Fibroblast of lung (primary cell): ENCODE results near the gene TRIM49D2.
"Not testable (repeated sequence)": the region's sequence is repeated elsewhere in the genome, so short reads cannot be mapped to it uniquely, and the experiment has no call there.

ENCODE experiments used
- EZH2 ChIP-seq: IDR thresholded peaks from 2 replicates; pipeline ENCODE4 v1.5.1; 2012; ENCODE audit warnings: low read length, control low read depth, mild to moderate bottlenecking; ENCODE audit errors: missing control alignments
- TF ChIP-seq, protein P1 (sequence below), 2 donors: IDR thresholded peaks in 1 of 2; conservative IDR thresholded peaks in 1 of 2; 1 replicate in 1 of 2; 2 replicates in 1 of 2; pipeline ENCODE4 v1.5.1; 2011 to 2012; ENCODE audit warnings: low read length in 2 of 2, control low read depth in 1 of 2, inconsistent platforms in 1 of 2, low read depth in 1 of 2, mild to moderate bottlenecking in 1 of 2

DNA sequence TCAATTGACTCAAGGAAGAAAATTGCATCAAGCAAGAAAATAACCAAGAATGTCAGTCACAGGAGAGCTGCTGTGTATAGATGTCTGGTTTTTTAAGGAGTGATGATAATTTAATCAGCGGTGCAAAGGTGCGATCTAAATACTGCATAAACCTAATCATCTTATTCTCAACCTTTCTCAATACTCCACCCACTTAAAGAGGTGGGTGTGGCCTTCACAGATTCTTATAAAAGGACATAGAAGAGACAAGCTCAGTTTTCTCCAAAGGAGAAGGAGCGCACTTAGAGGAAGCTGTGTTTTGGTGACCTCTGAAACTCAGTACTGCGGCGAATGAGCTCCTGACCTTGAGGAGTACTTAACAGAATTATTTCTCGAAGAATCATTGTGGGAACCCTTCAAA, at the start of gene TRIM49D2:
- TF ChIP-seq, protein P1, sequence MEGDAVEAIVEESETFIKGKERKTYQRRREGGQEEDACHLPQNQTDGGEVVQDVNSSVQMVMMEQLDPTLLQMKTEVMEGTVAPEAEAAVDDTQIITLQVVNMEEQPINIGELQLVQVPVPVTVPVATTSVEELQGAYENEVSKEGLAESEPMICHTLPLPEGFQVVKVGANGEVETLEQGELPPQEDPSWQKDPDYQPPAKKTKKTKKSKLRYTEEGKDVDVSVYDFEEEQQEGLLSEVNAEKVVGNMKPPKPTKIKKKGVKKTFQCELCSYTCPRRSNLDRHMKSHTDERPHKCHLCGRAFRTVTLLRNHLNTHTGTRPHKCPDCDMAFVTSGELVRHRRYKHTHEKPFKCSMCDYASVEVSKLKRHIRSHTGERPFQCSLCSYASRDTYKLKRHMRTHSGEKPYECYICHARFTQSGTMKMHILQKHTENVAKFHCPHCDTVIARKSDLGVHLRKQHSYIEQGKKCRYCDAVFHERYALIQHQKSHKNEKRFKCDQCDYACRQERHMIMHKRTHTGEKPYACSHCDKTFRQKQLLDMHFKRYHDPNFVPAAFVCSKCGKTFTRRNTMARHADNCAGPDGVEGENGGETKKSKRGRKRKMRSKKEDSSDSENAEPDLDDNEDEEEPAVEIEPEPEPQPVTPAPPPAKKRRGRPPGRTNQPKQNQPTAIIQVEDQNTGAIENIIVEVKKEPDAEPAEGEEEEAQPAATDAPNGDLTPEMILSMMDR (conservative IDR thresholded peaks at IDR 0.05 in 1 of 2, IDR thresholded peaks at IDR 0.05 in 1 of 2; ENCODE audit: low read depth in 1 of 2, low read length in 2 of 2): not testable (repeated sequence)
- not testable (repeated sequence) for TF ChIP-seq EZH2
